HG02973 (cell line): ENCODE measurements around the gene ZNF532.
"Not testable (repeated sequence)": the region's sequence is repeated elsewhere in the genome, so short reads cannot be mapped to it uniquely, and the experiment has no call there.

ENCODE experiments used
- ATAC-seq: cut with Tn5 transposase; IDR thresholded peaks from one replicate; pipeline ENCODE4 v1.9.1; 2021; ENCODE audit warnings: moderate library complexity; ENCODE audit not compliant: unreplicated experiment

Gene ZNF532

DNA sequence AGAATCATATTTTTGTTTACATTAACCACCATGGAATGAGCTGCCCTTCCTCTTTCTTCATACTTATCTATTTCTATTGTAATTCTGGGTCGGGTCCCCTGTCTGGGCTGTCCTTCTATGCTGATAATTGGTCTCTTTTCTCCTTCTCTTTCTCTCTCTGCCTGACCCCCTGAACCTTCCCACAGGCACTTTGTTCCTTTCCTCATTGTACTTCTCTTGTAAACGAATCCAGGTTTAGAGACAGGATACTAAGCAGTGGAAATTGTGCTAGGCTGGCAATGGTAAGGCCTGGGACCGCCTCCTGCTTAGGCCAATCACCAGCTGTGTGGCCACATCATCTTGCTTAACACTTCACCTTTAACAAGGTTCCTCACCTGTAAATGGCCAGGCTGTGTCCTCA lies 137.0 kb downstream of the ZNF532 start:
- no peak for ATAC-seq

DNA sequence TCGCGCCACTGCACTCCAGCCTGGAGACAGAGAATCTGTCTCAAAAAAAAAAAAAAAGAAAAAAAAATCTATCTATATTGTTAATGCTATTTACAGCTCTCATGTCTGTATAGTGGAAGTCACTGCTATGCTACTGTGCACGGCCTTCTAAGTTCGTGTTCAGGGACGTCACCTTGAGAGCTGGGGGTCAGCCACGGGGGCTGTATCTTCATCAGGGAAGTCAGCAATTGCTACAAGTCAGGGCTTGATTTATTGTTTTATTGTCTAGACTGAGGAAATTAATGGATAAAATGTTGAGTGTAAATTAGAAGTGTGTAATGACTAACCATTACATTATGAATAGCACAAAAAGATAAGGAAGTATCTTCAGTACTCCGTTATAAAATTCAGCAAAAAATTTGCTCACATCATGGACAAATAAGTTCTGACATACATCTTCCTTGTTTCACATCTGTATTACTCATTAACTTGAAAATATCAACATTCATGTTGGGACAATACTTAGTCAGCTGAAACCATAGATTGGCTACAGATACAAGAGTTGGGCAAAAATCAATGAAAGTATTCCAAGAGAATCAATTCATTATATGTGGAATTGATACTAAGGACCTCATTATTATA lies 138.4 kb downstream of the ZNF532 start:
- ATAC-seq, result no peak

DNA sequence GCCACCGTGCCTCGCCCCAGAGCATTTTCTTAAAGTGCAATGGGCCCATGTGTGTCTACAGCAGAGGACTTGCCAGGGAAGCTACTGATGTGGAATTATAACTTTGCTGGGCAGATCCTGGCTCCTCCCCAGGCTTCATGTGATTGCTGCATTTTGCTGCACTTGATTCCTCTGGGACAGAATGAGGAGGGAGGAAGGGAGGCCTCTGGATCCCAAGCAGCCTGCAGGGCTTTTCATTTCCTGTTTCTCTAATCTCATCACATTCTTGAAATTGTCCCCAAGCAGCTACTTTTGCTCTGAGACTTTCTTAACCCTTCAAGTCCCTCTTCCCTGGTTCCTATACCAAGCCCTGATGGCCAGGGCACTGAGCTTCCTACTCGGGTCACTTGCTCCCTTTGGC lies 140.6 kb downstream of the ZNF532 start:
- ATAC-seq, result no peak

DNA sequence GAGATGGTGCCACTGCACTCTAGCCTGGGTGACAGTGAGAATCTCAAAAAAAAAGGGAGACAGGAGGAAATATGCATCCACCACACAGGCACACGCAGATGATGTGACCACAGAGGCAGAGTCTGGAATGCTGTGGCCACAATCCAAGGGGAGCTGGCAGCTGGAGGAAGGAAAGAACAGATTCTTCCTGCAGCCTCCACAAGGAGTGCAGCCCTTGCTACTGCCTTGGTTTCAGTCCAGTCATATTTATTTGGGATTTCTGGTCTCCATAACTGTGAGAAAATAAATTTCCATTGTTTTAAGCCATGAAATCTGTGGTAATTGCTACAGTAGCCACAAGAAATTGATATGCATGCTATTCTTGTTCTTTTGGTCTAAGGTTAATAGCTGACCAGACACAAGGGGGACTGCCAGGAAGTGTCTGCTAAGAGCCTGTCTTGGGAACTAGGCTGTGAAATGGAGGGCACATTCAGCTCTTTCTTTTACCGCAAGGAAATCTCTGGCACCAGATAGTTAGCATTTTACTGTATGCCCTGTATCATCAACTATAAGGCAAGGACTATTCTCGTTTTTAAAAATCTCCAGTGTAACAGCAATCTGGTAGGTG lies 141.9 kb downstream of the ZNF532 start:
- ATAC-seq, result no peak

DNA sequence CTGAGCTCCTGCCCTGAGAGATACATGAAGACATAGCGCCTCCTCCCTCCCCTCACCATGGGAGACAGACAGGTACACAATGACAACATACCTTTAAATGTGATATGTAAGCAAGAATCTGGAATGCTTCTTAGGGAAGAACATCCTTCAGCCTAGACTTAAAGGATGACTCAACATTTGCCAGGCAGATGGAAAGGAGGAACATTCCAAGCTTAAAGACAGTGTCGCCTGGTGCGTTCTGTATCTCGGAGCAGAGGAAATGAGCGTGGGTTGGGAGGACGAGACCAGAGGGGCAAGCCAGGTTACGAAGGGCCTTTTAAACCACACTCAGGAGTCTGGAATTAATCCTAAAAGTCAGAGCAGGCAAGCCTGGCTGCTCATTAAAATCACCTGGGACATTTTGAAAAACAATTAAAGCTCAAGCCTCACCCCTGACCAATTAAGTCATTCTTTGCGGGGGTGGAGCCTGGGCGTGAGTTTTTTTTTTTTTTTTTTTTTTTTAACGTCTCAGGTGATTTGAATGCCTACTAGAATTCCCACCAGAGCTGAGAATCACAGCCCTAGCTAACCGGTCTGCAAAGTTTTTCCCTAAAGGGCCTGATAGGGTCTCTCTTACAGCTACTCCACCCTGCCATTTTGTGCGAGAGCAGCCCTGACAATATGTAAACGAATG lies 143.8 kb downstream of the ZNF532 start:
- no peak for ATAC-seq

DNA sequence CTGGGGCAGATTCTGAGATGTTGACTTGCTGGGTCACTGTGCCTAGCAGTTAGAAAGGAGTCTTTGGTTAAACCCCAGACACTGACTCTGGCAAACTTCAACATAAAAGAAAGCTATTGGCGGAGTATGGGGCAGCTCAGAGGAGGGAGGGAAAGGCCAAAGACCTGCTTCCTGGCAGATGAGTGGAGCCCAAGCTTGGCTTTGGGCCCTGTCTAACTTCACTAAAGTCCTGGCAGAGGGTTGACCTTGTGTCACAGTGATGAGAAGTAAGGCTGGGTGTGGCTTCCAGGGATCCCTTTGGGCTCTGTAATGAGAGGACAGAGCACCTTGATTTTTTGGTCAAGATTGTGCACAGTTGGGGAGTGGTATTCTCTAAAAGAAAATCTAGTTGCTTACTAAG lies 145.2 kb downstream of the ZNF532 start:
- ATAC-seq, result no peak

DNA sequence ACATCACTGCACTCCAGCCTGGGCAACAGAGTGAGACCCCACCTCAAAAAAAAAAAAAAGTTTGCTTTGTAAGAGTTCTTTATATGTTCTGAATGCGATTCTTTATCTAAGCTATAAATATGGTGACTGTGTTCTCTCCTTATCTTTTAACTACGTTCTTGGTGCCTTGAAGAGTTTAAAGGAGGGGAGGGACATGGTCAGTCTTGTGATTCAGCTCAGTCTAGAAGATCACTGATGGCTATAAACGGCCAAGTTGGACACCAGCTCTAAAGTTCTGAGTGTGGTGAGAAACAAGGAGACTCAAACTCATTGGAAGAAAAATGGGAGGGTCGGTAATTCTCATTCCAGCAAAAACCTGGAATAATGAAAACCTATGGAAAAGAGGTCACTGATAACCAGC lies 146.6 kb downstream of the ZNF532 start:
- no peak for ATAC-seq

DNA sequence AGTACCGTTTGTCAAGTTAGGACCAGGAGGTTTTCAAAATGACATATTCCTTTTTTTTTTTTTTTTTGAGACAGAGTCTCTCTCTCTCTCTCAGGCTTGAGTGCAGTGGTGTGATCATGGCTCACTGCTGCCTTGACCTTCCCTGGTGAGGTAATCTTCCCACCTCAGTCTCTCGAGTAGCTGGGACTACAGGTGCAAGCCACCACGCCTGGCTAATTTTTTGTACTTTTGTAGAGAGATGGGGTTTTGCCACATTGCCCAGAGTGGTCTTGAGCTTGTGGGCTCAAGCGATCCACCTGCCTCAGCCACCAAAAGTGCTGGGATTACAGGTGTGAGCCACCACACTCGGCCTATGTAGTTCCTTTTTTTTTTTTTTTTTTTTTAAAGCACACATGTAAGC lies 147.1 kb downstream of the ZNF532 start:
- ATAC-seq, result no peak

DNA sequence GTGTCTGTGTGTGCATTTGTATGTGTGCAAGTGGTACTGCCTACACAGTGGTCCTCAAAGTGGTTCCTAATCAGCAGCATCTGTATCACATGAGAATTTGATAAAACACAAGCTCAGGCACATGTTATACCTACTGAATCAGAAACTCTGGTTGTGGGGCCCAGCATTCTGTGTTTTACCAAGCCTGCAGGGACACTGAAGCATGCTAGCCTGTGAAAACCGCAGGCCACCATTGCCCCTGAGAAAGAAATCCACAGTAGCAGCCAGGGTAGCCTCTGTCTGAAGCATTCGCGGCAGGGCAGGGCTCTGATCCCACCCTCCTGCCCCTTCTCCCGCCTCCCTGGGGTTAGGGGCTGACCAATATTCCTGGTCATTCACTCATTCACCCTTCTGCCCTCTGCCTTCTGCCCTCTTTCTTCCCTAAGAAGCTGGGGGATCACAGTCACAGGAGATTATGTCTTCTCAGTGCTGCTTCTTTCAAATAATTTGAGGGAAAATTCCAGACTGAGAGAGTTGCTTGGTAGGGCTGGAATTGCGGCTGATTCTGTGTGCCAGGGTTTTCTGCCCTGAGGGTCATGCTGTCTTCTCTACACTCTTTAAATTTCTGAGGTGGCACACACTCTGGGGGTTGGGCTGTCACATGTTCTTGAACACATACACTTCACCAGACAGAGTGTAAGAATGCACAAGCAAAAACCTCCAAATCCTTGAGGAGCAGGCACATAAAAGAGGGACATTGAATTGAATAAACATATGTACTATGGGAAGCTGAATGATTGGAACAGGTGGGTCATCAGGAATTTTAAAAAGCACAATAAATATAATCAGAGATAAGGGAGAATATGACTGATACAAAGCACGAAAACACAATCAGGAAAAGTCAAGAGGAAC lies 148.4 kb downstream of the ZNF532 start:
- ATAC-seq, result no peak

DNA sequence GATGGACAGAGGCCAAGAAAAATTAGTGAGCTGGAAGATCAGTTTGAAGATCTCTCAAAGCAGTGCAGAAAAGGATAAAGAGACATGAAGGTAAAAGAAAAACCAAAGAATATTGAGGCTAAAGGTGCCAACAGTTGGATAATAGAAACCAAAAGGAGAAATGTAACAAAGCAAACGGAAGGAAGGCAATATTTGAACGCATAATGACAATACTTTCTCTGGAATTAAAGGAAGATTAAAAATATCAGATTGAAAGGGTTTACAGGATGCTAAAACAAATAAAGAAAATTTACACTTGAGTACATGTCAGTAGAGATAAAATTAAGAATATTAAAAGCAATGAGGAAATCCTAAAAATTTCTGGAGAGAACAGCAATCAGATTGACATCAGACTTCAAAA lies 149.1 kb downstream of the ZNF532 start:
- ATAC-seq, result no peak

DNA sequence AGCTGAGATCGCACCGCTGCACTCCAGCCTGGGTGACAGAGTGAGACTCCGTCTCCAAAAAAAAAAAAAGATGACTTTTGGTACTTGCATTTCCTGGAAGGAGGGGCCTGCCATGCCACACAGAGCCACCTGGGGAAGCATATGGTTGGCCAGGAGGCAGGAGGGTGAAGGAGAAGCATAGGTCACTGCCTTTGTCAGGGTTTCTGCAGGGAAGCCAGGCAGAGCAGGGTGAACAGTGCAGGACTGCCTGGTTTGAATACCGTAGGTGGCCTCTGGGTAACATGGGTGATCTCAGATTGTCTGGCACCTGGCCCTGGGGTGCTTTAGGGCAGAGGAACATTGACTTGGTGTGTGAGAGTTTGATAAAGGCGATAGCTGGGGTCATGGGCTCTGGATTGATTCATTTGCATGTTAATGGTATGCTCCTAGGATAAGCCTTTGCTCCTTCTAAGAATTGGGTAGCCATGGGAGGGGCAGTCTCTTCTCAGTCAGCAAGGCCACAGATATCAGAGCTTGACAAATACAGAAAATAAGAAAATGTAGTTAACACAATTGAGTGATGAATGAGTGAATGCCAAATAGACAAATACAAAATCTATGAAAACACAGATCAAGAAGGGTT lies 151.0 kb downstream of the ZNF532 start:
- no peak for ATAC-seq

DNA sequence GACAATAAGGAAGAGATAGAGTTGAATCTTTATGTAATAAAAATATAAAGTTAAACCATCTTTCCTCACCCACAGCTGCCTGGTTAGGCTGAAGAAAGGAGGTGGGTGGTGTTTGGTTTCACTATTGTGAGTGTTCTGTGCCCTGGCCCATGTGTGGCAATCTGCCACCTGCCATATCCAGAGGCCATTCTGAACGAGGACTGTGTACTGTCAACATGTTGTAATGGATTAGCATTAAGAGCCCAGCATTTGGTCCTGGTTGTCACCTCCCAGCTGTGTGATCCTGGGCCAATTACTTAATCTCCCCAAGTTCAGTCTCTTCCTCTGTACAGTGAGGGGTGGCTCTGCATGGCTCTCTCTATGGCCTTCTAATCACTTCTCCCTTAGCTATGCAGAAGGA lies 156.8 kb downstream of the ZNF532 start:
- no peak for ATAC-seq

DNA sequence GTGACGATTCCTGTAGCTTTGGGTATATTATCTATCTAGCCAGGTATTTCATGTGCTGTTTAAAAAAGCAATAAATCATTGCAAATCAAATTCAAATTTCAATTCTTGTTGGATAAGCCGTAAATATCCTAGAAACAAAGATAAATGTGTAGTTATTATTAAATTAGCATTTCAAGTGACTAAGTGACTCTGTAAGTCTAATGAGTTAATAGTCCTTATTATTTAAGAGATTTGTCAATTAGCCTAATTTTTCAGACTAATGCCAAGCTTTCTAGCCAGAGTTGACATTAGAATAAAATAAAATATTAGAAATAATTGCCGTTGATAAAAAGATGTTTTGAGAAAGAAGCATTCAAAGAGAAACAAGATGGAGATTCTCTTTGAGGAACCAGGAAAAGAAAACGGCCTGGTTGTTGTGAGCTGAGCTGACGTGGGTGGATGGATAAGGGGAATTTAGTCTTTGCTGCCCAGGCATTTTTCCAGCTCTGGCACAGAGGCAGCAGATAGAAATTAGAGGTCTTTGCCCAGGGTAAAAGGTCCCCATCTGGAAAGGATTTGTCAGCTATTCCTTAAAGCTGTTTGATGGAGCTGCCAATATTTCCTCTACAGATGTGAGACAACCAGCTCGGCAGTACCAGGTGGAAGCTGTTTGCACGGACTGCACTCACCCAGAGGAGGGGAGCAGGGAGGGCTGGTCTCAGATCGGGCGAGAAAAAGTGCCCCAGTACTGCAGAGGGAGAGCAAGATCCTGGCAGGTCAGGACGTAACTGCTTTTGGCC lies 157.7 kb downstream of the ZNF532 start:
- ATAC-seq, result no peak

DNA sequence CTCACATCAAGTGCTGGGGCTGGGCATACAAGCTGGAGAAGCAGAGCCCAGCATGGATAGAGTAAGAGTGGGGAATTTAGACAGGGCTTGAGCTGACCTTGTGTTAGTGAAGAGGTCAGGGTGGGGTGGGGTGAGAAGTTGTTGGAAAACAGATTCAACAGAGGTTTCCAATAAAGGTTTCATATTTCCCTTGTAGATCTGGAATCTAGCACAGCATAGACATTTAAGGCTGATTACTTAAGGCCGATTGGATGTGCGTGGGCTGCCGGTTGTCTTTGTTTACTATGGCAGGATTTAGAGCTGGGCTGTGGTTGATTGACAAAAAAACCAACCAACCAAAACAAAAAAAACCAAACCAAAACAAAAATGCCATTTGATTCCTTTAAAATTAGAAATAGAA lies 160.2 kb downstream of the ZNF532 start:
- no peak for ATAC-seq

DNA sequence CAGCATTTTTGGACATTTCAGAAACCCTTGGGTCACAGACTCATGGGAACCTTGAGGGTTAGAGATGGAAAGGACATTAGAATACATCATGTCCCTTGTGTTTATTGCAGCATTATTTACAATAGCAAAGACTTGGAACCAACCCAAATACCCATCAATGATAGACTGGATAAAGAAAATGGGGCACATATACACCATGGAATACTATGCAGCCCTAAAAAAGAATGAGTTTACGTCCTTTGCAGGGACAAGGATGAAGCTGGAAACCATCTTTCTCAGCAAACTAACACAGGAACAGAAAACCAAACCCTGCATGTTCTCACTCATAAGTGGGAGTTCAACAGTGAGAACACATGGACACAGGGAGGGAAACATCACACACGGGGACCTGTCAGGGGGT lies 160.9 kb downstream of the ZNF532 start:
- not testable (repeated sequence) for ATAC-seq

DNA sequence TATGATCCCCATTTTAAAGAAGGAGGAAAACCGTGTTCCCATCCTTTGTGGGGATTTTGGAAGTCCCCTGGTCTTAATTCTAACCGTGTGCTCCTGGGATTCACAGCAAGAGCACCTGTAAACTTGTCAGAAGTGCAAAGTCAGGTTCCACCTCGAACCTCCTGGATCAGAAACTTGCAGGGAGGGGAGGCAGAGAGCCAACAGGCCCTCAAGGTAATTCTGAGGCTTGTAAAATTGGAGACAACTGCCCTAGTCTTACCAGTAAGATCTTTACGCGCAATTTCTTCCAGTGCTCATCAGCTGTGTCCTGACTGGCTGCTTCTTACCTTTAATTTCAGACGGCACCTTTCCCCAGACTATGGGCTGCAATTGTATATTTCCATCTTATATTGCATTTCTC lies 161.7 kb downstream of the ZNF532 start:
- no peak for ATAC-seq

DNA sequence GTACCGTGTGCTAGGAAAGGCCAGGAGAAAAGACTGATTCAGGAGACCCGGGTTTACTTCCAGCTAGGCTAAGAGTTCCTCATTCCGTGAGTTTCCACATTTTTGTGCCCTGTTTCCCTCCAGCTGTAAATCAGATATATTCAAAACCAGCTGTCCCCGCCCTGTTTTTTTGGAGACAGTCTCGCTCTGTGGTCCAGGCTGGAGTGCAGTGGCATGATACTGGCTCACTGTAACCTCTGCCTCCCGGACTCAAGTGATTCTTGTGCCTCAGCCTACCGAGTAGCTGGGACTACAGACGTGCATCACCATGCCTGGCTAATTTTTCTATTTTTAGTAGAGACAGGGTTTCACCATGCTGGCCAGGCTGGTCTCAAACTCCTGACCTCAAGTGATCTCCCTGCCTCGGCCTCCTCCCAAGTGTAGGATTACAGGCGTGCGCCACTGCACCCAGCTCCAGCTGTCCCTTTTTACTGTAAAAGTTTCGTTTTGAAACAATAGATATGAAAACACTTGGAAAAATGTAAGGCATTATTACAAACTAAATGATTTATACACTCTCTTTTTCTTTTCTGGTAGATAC lies 162.2 kb downstream of the ZNF532 start:
- no peak for ATAC-seq

DNA sequence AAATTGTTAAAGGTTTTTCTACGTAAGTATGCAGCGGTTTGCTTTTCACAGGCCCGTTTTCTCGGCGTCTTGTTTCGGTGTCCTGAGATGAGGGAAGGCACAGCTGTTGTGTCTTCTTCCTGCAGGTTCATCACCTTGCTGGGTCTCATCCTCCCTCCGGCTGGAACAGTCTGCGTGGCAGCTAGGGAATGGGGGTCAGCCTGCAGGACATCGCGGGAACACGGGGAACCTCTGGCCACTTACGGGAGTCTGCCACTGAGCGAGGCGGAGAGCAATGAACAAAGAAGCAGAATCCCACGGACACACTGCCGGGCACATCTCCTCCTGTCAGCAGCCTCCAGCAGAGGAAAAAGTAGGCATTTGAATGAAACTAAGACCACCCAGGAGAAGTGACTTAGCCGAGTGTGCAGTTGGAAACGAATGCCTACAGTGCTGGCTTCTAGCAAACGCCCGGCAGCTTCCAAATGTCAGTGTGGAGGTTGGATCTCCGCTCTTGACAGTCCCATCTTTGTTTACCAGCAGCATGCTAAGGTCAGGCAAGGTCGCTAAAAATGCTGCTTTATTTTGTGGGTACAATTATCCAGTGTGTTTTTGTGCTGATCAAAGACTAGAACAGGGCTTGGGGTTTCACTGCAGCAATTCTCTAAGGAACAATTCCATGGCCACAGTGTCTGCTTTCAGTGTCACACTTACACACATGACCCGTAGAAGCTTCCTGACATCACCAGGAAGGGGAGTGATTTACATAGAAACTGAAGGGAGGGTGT lies 165.2 kb downstream of the ZNF532 start:
- no peak for ATAC-seq

DNA sequence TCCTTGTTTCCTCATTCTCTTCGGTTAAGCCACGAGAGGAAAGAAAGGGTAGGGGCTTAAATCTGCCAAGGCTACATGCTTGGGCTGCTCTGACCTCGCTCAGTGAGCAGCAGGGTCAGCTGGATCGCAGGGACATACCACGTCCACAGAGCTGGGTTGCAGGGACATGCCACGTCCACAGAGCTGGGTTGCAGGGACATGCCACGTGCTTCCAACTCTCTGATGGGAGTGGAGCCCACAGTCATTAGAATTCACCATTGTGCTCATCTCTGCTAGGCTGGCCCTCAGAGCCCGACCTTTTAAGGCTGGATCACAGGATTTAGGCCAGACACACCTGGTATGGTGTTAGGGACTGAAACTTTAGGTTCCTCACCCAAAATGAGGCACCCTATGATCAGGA lies 167.6 kb downstream of the ZNF532 start:
- no peak for ATAC-seq
